Activated CD4-positive, alpha-beta memory T cell treated with anti-CD3 and anti-CD28 coated beads, Interleukin-2, amount 10 ng/mL, durations not matched to agents 7 days and 5 days (primary cell): ENCODE measurements around the gene OXA1L. TPM values are rescaled to one million over a fixed set of nuclear protein-coding genes. Genes with fewer than 3 reads are reported as not detected.
"Not testable (repeated sequence)": the region's sequence is repeated elsewhere in the genome, so short reads cannot be mapped to it uniquely, and the experiment has no call there.

Experiments
- CTCF ChIA-PET: fragments of 350-600 bp; sonication (Branson Sonifier 250); formaldehyde crosslinking; loops from one replicate; lab custom pipeline; 2021; ENCODE audit warnings: antibody characterized with exemption, inconsistent platforms; lab: Charles Lee
- POLR2A ChIA-PET: fragments of 350-600 bp; sonication (Branson Sonifier 250); formaldehyde crosslinking; loops from one replicate; lab custom pipeline; 2021; ENCODE audit warnings: antibody characterized with exemption; lab: Charles Lee
- DNase-seq: peaks from one replicate; pipeline ENCODE4 v3.0.0-alpha.2; 2020
- H3K27ac Mint-ChIP-seq: one replicate; pipeline ENCODE4 v1.8.0; 2021; ENCODE audit warnings: mild to moderate bottlenecking, mixed read lengths
- H3K27me3 Mint-ChIP-seq: one replicate; pipeline ENCODE4 v1.8.0; 2021; ENCODE audit warnings: mixed read lengths
- H3K36me3 Mint-ChIP-seq: one replicate; pipeline ENCODE4 v1.8.0; 2021; ENCODE audit warnings: low read depth, mixed read lengths
- H3K4me1 Mint-ChIP-seq: one replicate; pipeline ENCODE4 v1.8.0; 2021; ENCODE audit warnings: mixed read lengths
- H3K4me3 Mint-ChIP-seq: one replicate; pipeline ENCODE4 v1.8.0; 2021; ENCODE audit warnings: mild to moderate bottlenecking, mixed read lengths
- H3K9me3 Mint-ChIP-seq: one replicate; pipeline ENCODE4 v1.8.0; 2021; ENCODE audit warnings: mixed read lengths
- total RNA-seq, 2 experiments: library from RNA; stranded (reverse); gene quantifications; one replicate each; pipeline ENCODE4 v1.2.3, GENCODE V29; 2021

OXA1L gene
- total RNA-seq, 2 experiments from 2014 or later, result 118 to 122 TPM

DNA sequence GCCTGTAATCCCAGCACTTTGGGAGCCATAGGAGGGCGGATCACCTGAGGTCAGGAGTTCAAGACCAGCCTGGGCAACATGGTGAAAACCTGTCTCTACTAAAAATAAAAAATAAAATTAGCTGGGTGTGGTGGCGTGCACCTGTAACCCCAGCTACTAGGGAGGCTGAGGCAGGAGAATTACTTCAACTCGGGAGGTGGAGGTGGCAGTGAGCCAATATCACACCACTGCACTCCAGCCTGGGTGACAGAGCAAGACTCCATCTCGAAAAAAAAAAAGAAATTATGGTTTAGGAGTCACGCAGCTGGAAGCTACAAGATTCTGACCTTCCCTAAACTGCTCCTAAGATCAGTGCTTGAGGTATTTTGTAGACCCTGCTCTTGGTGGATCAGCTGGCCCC lies 27.1 kb downstream of the OXA1L start:
- H3K4me3 Mint-ChIP-seq, H3K9me3 Mint-ChIP-seq, CTCF ChIA-PET, H3K27ac Mint-ChIP-seq, H3K4me1 Mint-ChIP-seq, DNase-seq, H3K36me3 Mint-ChIP-seq, POLR2A ChIA-PET: not testable (repeated sequence)
- peaks cover 27% of the 10 kb centered on the region for H3K27me3 Mint-ChIP-seq

DNA sequence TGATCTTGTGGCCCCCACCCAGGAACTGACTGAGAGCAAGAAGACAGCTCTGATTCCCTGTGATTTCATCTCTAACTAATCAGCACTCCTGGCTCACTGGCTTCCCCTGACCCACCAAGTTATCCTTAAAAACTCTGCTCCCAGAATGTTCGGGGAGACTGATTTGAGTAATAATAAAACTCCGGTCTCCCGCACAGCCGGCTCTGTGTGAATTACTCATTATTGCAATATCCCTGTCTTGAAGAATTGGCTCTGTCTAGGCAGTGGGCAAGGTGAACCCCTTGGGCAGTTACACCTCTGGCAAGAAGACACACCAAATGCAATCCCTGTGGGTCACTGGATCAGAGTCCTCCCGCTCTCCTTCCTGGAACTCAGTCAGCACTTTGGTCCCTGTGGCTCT lies 27.5 kb downstream of the OXA1L start:
- ChIA-PET POLR2A (no interaction called here), CTCF (no interaction called here)
- no peaks in the 10 kb centered on the region for H3K9me3 Mint-ChIP-seq

DNA sequence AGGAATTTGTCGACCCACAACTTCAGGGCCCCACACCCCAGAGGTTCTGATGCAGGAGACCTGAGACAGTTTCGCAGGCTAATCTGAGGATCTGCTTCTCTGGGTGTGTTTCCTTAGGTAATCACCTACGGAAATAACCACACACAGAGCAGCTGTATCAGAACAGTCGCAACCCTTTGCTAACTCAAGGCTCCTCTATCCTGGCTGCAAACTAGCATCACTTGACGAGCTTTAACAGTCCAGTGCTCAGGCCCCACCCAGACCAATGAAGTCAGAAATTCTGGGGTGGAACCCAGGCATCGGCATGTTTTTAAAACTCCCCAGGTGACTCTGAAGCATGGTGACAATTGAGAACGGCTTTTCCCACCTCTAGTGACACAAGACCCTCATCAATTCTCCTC lies 28.1 kb downstream of the OXA1L start:
- Mint-ChIP-seq H3K27me3 (peaks cover 34% of the 10 kb centered on the region), H3K36me3 (no peaks in the 10 kb centered on the region), H3K27ac (no peak overlapping the region), H3K4me1 (peaks cover 2% of the 10 kb centered on the region), H3K4me3 (no peak overlapping the region), H3K9me3 (no peaks in the 10 kb centered on the region)
- ChIA-PET POLR2A (no interaction called here), CTCF (no interaction called here)
- DNase-seq, result no peak

More for the DNA sequence above, 27.5 kb downstream of the OXA1L start:
- peaks cover 2% of the 10 kb centered on the region for H3K4me1 Mint-ChIP-seq
- peaks cover 31% of the 10 kb centered on the region for H3K27me3 Mint-ChIP-seq
- H3K36me3 Mint-ChIP-seq, result no peaks in the 10 kb centered on the region
- H3K27ac Mint-ChIP-seq, result no peak overlapping the region
- DNase-seq, result no peak
- no peak overlapping the region for H3K4me3 Mint-ChIP-seq

DNA sequence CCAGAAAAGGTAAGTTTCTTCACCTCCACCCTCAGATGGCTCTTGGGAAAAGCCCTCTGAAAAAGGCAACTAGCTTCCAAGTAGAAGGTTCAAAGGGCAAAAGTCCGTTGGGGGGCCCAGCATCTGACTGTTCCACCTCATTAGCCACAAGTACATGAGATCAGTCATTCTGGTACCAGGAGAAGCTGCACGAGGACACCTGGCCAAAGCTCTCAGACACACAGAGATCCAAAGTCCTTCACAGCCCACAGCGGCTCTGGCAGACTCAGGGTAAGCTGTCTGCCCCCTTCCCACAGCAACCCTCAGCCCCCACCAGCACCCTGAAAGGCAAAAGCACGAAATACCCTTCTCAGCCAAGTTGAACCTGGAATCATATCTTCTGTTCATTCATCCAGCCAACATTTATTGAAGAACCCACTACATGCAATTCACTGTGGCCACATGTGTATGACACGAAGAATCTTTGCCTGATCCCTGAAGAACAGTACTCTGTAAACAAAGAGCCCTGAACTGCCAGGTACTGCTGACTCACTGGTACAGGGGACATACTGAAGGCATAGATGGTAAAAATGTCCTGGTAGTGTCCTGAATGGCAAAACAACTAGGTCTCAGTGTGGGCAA lies 29.7 kb downstream of the OXA1L start:
- Mint-ChIP-seq H3K9me3 (no peaks in the 10 kb centered on the region), H3K4me3 (no peak overlapping the region), H3K36me3 (no peaks in the 10 kb centered on the region), H3K27ac (no peak overlapping the region), H3K27me3 (peaks cover 46% of the 10 kb centered on the region), H3K4me1 (no peaks in the 10 kb centered on the region)
- CTCF ChIA-PET, result no interaction called here
- POLR2A ChIA-PET, result no interaction called here
- no peak for DNase-seq

DNA sequence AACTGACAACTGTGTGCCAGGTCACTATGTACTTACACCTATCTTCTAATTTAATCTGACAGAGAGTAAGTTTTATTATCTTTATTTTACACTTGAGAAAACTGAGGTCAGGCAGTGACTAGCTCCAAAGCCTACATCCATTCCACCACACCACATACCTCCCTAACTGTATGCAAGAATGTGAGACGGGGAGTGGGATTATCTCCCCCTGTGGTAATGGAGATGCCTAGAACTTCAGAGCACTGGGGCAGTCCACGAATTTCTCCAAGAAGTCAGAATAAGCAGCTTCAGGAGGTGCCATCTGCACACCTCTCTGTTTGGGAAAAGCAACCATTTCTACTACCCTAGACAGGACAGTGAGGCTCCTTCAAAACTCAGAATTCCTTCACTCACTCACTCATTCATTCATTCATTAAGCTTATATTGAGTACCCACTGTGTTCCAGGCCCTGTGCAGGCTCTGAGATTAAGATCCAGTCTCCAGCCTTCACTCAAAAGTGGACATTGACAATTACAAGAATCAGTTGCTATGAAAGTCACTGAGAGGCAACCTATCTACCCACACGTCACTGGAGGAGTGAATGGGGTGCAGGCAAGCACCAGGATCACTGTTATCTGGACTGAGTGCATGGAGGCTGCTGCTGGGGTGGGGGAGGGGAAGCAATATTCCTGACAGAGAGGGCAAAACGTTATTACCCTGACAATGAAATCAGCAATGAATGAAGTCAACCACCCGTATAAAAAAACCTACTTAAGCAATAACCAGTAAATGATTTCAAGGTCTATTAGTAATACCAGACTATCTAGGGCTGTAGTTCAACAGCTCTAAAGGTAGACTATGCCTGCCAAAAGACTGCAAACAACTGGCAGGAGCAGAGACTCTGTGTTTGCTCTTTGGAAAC lies 30.8 kb downstream of the OXA1L start:
- Mint-ChIP-seq H3K27ac (no peak overlapping the region), H3K4me3 (no peak overlapping the region), H3K9me3 (no peaks in the 10 kb centered on the region), H3K27me3 (peaks cover 47% of the 10 kb centered on the region), H3K4me1 (no peaks in the 10 kb centered on the region), H3K36me3 (no peaks in the 10 kb centered on the region)
- ChIA-PET POLR2A (no interaction called here), CTCF (no interaction called here)
- DNase-seq, result no peak

DNA sequence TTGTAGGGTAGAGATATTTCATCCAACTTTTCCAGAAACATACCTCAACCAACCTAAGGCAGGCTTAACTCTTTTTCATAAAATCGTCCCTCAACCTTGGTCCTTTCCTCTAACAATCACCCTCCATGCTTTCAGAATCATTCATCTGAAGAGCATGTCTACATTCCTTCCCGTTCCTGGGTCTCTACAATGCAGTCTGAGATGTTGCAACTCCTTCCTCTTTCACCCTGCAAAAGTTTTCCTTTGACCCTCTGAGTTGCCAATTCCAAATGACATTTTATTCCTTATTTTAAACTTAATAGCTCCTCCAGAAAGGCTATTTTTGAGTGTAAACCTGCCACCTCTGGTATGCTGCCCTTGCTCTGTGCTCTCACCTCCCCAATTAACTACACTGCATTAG lies 32.0 kb downstream of the OXA1L start:
- CTCF ChIA-PET, result no interaction called here
- DNase-seq, result no peak
- H3K9me3 Mint-ChIP-seq, result no peaks in the 10 kb centered on the region
- POLR2A ChIA-PET, result no interaction called here
- H3K4me3 Mint-ChIP-seq, result no peak overlapping the region
- H3K27ac Mint-ChIP-seq, result no peak overlapping the region
- H3K27me3 Mint-ChIP-seq, result peaks cover 55% of the 10 kb centered on the region
- H3K4me1 Mint-ChIP-seq, result peaks cover 2% of the 10 kb centered on the region
- H3K36me3 Mint-ChIP-seq, result no peaks in the 10 kb centered on the region

DNA sequence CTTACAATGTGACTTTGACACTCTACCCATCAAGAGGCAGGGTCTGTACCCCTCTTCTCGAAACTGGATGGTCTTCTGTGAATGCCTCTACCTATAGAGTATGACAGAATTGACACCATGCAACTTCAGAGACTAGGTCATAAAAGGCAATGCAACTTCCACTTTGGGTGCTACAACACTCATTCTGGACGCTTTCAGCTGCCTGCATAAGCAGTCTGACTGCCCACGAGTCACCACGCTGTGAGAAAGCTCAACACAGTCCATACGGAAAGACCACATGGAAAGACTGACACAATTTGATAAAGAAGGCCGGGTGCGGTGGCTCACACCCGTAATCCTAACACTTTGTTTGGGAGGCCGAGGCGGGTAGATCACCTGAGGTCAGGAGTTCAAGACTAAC lies 33.9 kb downstream of the OXA1L start:
- POLR2A ChIA-PET, result no interaction called here
- CTCF ChIA-PET, result no interaction called here

DNA sequence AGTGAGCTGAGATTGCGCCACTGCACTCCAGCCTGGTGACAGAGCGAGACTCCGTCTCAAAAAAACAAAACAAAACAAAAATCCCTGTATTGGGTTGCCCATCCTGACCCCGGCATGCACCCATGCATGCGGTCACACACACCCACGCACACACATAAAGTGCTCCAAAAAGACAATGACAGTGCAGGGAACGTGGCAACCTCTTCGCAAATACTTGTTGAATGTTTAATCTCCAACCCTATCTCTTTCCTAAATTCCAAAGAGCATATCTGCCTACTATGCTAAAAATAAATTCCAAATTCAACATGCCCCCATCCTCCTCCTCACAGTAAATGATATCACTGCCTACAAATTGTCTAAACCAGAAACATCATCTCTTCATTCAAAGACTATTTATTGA lies 35.2 kb downstream of the OXA1L start:
- no peak for DNase-seq
- H3K27ac Mint-ChIP-seq, result no peak overlapping the region
- H3K4me1 Mint-ChIP-seq, result peaks cover 2% of the 10 kb centered on the region
- no peaks in the 10 kb centered on the region for H3K9me3 Mint-ChIP-seq
- no peak overlapping the region for H3K4me3 Mint-ChIP-seq
- POLR2A ChIA-PET, result no interaction called here
- CTCF ChIA-PET, result interaction anchor here (0.6 kb wide), 1 partner anchor 168 kb away, joined by 3 read pairs; no protein-coding TSS in a partner anchor
- H3K27me3 Mint-ChIP-seq, result peaks cover 49% of the 10 kb centered on the region
- no peaks in the 10 kb centered on the region for H3K36me3 Mint-ChIP-seq

More for the DNA sequence above, 33.9 kb downstream of the OXA1L start:
- H3K27me3 Mint-ChIP-seq, result peaks cover 55% of the 10 kb centered on the region
- peaks cover 2% of the 10 kb centered on the region for H3K4me1 Mint-ChIP-seq
- no peak overlapping the region for H3K27ac Mint-ChIP-seq
- H3K4me3 Mint-ChIP-seq, result no peak overlapping the region
- no peaks in the 10 kb centered on the region for H3K9me3 Mint-ChIP-seq
- H3K36me3 Mint-ChIP-seq, result no peaks in the 10 kb centered on the region
- DNase-seq, result no peak

DNA sequence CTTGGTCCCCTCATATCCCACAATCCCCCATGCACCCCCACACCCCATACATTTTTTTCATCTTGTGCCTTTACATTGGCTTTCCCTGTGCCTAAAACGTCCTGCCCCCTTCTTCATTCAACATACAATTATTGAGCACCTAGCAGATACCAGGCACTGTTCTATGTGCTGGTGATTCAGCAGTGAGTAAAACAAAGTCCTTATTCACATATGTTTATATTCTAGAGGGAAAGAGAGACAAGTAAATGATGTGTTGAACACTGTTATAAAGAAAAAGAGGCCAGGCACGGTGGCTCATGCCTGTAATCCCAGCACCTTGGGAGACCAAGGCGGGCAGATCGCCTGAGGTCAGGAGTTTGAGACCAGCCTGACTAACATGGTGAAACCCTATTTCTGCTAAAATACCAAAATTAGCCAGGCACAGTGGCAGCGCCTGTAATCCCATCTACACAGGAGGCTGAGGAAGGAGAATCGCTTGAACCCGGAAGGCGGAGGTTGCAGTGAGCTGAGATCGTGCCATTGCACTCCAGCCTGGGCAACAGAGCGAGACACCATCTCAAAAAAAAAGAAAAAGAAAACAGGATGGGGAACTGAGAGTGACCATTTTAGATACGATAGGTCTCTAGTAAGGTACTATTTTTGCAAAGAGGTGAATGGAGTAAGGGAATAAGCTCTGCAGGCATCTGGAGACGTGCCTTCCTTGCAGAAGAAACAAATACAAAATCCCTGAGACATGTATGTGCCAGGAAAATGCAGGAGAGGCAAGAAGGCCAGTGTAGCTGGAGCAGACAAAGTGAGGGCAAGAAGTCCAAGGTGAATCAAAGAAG lies 36.6 kb downstream of the OXA1L start:
- CTCF ChIA-PET, result no interaction called here
- H3K36me3 Mint-ChIP-seq, result no peaks in the 10 kb centered on the region
- no peaks in the 10 kb centered on the region for H3K9me3 Mint-ChIP-seq
- no peak overlapping the region for H3K4me3 Mint-ChIP-seq
- H3K27me3 Mint-ChIP-seq, result peaks cover 44% of the 10 kb centered on the region
- no peak overlapping the region for H3K27ac Mint-ChIP-seq
- no peak for DNase-seq
- POLR2A ChIA-PET, result no interaction called here
- H3K4me1 Mint-ChIP-seq, result peaks cover 2% of the 10 kb centered on the region

DNA sequence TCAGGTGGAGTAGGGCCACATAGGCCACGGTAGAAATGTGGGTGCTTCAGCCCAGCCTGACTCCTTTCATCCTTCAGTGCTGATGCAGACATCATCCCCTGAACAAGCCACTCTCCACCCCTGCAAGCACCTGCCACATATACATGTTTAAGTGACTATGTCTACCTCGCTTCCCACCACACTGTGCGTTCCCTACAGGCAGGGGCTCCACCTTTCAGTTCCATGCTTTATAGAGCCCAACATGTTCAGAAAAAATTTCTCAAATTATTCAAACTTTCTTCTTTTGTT lies 37.1 kb downstream of the OXA1L start:
- ChIA-PET CTCF (no interaction called here), POLR2A (no interaction called here)
- no peaks in the 10 kb centered on the region for H3K9me3 Mint-ChIP-seq
- no peak for DNase-seq
- no peaks in the 10 kb centered on the region for H3K36me3 Mint-ChIP-seq
- H3K27me3 Mint-ChIP-seq, result peaks cover 40% of the 10 kb centered on the region
- no peak overlapping the region for H3K27ac Mint-ChIP-seq
- H3K4me1 Mint-ChIP-seq, result peaks cover 2% of the 10 kb centered on the region
- H3K4me3 Mint-ChIP-seq, result no peak overlapping the region

DNA sequence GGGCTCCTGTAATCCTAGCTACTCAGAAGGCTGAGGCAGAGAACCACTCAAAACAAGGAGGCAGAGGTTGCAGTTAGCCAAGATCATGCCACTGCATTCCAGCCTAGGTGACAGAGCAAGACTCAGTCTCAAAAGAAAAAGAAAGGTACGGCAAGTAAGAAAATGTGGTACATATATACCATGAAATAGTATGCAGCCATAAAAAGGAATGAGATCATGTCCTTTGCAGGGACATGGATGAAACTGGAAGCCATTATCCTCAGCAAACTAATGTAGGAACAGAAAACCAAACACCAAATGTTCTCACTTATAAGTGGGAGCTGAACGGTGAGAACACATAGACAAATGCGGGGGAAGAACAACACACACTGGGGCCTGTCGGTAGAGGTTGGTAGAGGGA lies 38.7 kb downstream of the OXA1L start:
- H3K4me3 Mint-ChIP-seq, POLR2A ChIA-PET, H3K36me3 Mint-ChIP-seq: not testable (repeated sequence)

DNA sequence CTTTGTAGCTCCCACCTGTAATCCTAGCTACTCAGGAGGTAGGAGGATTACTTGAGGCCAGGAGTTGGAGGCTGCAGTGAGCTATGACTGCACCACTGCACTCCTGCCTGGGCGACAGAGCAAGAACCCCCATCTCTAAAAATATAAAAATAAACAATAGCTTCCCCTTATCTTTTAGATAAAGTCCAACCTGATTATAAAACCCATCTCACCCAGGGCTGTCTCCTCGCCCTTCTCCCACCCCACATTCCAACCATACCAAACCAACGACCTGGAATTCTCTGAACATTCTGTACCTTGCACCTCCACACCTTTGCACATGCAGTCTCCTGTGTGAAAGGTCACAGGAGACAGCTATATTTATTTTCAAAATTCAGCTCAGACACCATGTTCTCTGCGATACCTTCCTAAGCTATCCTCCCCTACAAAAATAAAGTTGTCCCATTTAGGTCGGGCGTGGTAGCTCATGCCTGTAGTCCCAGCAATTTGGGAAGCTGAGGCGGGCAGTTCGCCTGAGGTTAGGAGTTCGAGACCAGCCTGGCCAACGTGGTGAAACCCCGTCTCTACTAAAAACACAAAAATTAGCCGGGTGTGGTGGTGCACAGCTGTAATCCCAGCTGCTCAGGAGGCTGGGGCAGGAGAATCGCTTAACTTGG lies 41.1 kb downstream of the OXA1L start:
- no peak overlapping the region for H3K4me3 Mint-ChIP-seq
- CTCF ChIA-PET, result interaction anchor here (1.7 kb wide), 1 partner anchor 48 kb away, joined by 4 read pairs; no protein-coding TSS in a partner anchor
- POLR2A ChIA-PET, result interaction anchor here (1.1 kb wide), 1 partner anchor 41 kb away, joined by 4 read pairs; the partner anchor contains the start of gene OXA1L
- DNase-seq, result no peak
- H3K9me3 Mint-ChIP-seq, result no peaks in the 10 kb centered on the region
- no peak overlapping the region for H3K27ac Mint-ChIP-seq
- no peaks in the 10 kb centered on the region for H3K36me3 Mint-ChIP-seq
- peaks cover 19% of the 10 kb centered on the region for H3K27me3 Mint-ChIP-seq
- H3K4me1 Mint-ChIP-seq, result peaks cover 4% of the 10 kb centered on the region

More for the DNA sequence above, 38.7 kb downstream of the OXA1L start:
- CTCF ChIA-PET, result interaction anchor here (0.6 to 1.3 kb wide), 3 partner anchors 18 to 61 kb away, joined by 4 to 7 read pairs (median 4); no protein-coding TSS in a partner anchor
- peaks cover 28% of the 10 kb centered on the region for H3K27me3 Mint-ChIP-seq
- H3K4me1 Mint-ChIP-seq, H3K9me3 Mint-ChIP-seq, DNase-seq, H3K27ac Mint-ChIP-seq: not testable (repeated sequence)
